Activated CD4-positive, alpha-beta T cell treated with anti-CD3 and anti-CD28 coated beads for 36 hours (primary cell): ENCODE data around the gene EDEM2. TPM values are rescaled to one million over a fixed set of nuclear protein-coding genes. Genes with fewer than 3 reads are reported as not detected.

Experiments
- ATAC-seq: fragments of 200-7000 bp; cut with Tn5 transposase; one replicate; pipeline ENCODE4 v1.10.0; 2021; ENCODE audit warnings: mild to moderate bottlenecking, moderate library complexity
- CTCF ChIA-PET: fragments of 350-600 bp; sonication (Branson Sonifier 250); formaldehyde crosslinking; loops from one replicate; lab custom pipeline; 2021; ENCODE audit warnings: antibody characterized with exemption; lab: Charles Lee
- POLR2A ChIA-PET: fragments of 350-600 bp; sonication (Branson Sonifier 250); formaldehyde crosslinking; loops from one replicate; lab custom pipeline; 2021; ENCODE audit warnings: antibody characterized with exemption, inconsistent platforms; lab: Charles Lee
- DNase-seq: peaks from one replicate; pipeline ENCODE4 v3.0.0-alpha.2; 2020
- H3K27ac Mint-ChIP-seq: one replicate; pipeline ENCODE4 v1.8.0; 2021; ENCODE audit warnings: mixed read lengths
- H3K27me3 Mint-ChIP-seq: one replicate; pipeline ENCODE4 v1.8.0; 2021; ENCODE audit warnings: mixed read lengths
- H3K36me3 Mint-ChIP-seq: one replicate; pipeline ENCODE4 v1.8.0; 2021; ENCODE audit warnings: low read depth, mixed read lengths
- H3K4me1 Mint-ChIP-seq: one replicate; pipeline ENCODE4 v1.8.0; 2021; ENCODE audit warnings: mixed read lengths
- H3K4me3 Mint-ChIP-seq: one replicate; pipeline ENCODE4 v1.8.0; 2021; ENCODE audit warnings: mild to moderate bottlenecking, moderate library complexity, mixed read lengths
- H3K9me3 Mint-ChIP-seq: one replicate; pipeline ENCODE4 v1.8.0; 2021; ENCODE audit warnings: low read depth, mixed read lengths
- intact Hi-C, 2 experiments: fragments of 100-400 bp; cut with DNase I in 1 of 2; cut with micrococcal nuclease in 1 of 2; formaldehyde crosslinking; loops; one replicate each; pipeline versions ENCODE4 v1.14.2 to v1.15.1; 2022 to 2024; cut with DNase I, micrococcal nuclease
- total RNA-seq, 2 experiments: library from RNA; stranded (reverse); gene quantifications; one replicate each; pipeline ENCODE4 v1.2.3, GENCODE V29; 2021

Gene EDEM2
- total RNA-seq, 2 experiments from 2014 or later = 16.5 to 18.2 TPM

DNA sequence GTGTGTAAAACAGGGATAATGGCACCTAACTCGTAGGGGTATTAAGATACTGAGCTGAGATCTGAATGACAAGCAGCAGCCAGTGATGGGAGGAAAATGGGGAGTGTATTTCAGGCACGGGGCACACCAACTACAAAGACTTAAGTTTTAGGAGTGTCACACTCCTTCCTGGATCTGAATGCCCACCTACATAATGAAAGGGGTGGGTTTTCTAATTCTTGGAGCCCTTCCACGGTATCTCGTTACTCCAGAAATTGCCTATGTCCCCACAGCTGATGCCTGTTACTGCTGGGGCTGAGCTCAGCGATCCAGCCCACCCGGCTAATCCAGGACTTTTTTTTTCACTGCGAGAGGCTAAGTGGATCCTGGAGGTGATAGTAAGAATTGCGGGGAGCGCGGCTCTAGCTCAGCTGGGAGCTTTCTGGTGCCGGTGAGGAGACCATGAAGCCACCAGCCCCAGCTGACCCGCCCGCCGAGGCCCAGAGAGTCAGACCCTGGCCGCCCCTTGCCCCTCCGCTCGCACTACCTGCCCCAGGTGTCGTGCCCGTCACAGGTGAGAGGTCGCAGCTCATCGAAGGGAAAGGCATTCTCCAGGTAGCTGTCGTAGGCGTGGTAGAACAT is 727 bp downstream of the EDEM2 start:
- intact Hi-C loops = loop anchor here (2.0 to 5.0 kb wide), 8 partner anchors 54 to 1034 kb away; partner anchors contain the start of genes CEP250 (in 1 of the 2), DYNLRB1 (in 1 of the 2), EIF2S2 (in 1 of the 2) and ERGIC3 (in 1 of the 2)
- peaks cover 32% of the 10 kb centered on the region for H3K4me1 Mint-ChIP-seq
- ChIA-PET POLR2A (interaction anchor here (1.6 kb wide), 1 partner anchor 53 kb away, joined by 4 read pairs; no protein-coding TSS in a partner anchor), CTCF (interaction anchor here (0.6 to 3.6 kb wide), 16 partner anchors 9 to 473 kb away, joined by 3 to 19 read pairs (median 4); partner anchors contain the start of genes EIF6 and GGT7)
- H3K4me3 Mint-ChIP-seq = peak overlapping the region; percentile 97
- H3K27ac Mint-ChIP-seq = peak overlapping the region; percentile 95
- H3K27me3 Mint-ChIP-seq = no peaks in the 10 kb centered on the region
- no peaks in the 10 kb centered on the region for H3K9me3 Mint-ChIP-seq
- H3K36me3 Mint-ChIP-seq = peaks cover 15% of the 10 kb centered on the region
- ATAC-seq (peak; percentile 21), DNase-seq (peak; percentile 55)

DNA sequence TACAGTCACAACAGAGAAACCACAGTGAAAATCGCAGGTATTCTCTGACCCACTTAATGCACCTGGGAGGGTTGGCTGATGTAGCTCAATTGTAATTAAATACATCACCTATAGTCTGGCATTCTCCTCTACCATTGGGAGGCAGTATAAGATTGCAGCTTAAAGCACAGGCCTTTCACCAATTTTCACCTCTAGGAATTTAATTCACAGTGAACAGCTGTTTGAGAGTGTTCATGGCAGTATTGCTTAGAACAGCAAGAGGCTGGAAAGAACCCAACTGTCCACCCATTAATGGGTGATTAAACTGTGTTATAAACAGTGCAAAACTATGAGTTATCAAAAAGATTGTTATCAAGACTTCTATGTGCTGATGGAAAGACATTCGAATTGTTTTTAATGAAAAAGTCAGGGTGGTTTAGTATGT is 2.0 kb downstream of the EDEM2 start:
- H3K9me3 Mint-ChIP-seq = no peaks in the 10 kb centered on the region

DNA sequence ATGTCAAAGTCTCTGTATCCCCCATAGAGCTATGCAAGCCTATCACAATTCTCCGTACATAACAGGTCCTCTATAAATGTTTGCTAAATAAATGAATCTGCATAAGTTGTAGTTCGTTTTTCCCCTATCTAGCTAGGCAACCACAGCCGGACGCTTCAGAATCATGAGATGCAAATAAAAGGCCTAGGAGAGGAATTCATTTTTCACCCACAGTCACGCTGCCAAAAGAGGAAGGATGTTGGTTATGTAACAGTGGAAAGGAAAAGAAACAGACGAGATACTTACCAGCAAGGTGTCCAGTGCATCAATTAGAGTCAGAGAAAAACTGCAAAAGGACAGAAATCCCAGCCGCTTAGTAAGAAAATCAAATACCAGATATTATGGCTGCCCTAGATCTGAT is 2.4 kb downstream of the EDEM2 start:
- Mint-ChIP-seq H3K36me3 (peaks cover 23% of the 10 kb centered on the region), H3K27ac (no peak overlapping the region)
- POLR2A ChIA-PET = interaction anchor here (0.6 to 0.7 kb wide), 2 partner anchors 121 to 353 kb away, joined by 4 read pairs; no protein-coding TSS in a partner anchor

More for the DNA sequence above, 2.0 kb downstream of the EDEM2 start:
- peak; percentile 28 for ATAC-seq
- POLR2A ChIA-PET = interaction anchor here (0.6 to 0.7 kb wide), 2 partner anchors 121 to 353 kb away, joined by 4 read pairs; no protein-coding TSS in a partner anchor
- Mint-ChIP-seq H3K4me3 (peak overlapping the region; percentile 22), H3K36me3 (peaks cover 23% of the 10 kb centered on the region), H3K27ac (peak overlapping the region; percentile 28), H3K27me3 (no peaks in the 10 kb centered on the region), H3K4me1 (peaks cover 34% of the 10 kb centered on the region)
- no peak for DNase-seq
- CTCF ChIA-PET = interaction anchor here (0.5 to 3.6 kb wide), 12 partner anchors 10 to 319 kb away, joined by 3 to 19 read pairs (median 4); no protein-coding TSS in a partner anchor
- intact Hi-C loops = loop anchor here (1.0 to 5.0 kb wide), 5 partner anchors 63 to 1033 kb away; partner anchors contain the start of genes EIF2S2 (in 1 of the 2), ERGIC3 (in 1 of the 2) and MMP24OS (in 1 of the 2)

DNA sequence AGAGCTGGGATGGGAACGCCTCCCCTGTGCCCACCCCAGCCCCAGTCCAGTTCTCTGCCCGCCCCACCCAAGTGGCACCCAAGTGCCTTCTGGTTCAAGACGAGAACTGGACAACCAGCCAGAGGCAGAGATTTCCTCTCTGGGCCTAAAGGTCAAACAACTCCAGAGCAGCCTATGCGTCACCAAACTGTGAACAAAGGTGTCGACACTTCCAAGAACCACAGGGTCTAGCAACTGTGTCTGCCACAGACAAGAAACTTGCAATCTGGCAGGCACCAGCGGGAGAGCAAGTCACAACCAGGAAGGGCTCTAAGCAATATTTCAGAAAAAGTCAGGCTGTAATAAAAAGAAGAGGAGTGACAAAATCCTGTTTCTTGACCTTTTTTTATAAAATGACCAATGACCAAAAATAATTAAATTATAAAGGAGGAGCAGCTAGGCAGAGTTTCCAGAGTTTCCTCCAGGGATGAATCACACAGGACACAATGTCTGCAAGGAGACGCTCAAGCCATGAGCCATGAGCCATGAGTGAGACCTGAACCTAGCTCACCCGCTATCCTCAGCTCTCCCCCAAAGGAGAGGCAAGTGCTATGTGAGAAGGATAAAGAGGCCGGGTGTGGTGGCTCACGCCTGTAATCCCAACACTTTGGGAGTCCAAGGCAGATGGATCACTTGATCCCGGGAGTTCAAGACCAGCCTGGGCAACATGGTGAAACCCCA is 11.1 kb downstream of the EDEM2 start:
- POLR2A ChIA-PET = no interaction called here
- H3K9me3 Mint-ChIP-seq = no peaks in the 10 kb centered on the region
- intact Hi-C loops = no loop called here

More for the DNA sequence above, 2.4 kb downstream of the EDEM2 start:
- H3K9me3 Mint-ChIP-seq = no peaks in the 10 kb centered on the region
- no peak for ATAC-seq
- no peak overlapping the region for H3K4me3 Mint-ChIP-seq
- DNase-seq = no peak
- CTCF ChIA-PET = interaction anchor here (0.5 to 3.6 kb wide), 13 partner anchors 10 to 319 kb away, joined by 3 to 19 read pairs (median 4); no protein-coding TSS in a partner anchor
- H3K27me3 Mint-ChIP-seq = no peaks in the 10 kb centered on the region
- intact Hi-C loops = loop anchor here (1.0 to 5.0 kb wide), 5 partner anchors 64 to 1032 kb away; partner anchors contain the start of genes EIF2S2 (in 1 of the 2), ERGIC3 (in 1 of the 2) and MMP24OS (in 1 of the 2)
- peaks cover 32% of the 10 kb centered on the region for H3K4me1 Mint-ChIP-seq

DNA sequence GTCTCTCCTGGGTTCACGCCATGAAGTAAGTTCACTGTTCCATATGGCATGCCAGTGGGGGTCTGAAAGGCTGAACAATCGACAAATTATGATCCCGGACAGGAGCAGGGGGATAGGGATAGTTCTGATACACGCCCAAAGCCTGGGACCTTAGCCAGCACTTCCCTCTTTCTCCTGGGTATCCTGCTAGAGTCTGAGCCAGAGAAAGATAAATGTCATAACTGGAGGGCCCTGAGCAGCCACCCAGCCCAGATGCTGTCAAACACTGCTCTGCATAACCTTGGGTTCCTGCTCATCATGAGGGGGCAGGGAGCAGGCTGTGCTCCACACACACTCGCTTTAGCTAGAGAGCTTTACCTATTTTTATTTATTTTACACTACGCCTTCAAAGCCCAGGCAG is 12.3 kb downstream of the EDEM2 start:
- H3K9me3 Mint-ChIP-seq = no peaks in the 10 kb centered on the region
- no peak overlapping the region for H3K27ac Mint-ChIP-seq
- no peaks in the 10 kb centered on the region for H3K4me1 Mint-ChIP-seq
- no peak for ATAC-seq
- peaks cover 31% of the 10 kb centered on the region for H3K36me3 Mint-ChIP-seq
- ChIA-PET CTCF (interaction anchor here (1.0 kb wide), 1 partner anchor 10 kb away, joined by 3 read pairs; no protein-coding TSS in a partner anchor), POLR2A (no interaction called here)
- no peaks in the 10 kb centered on the region for H3K27me3 Mint-ChIP-seq
- H3K4me3 Mint-ChIP-seq = no peak overlapping the region
- no peak for DNase-seq
- intact Hi-C loops = no loop called here

More for the DNA sequence above, 11.1 kb downstream of the EDEM2 start:
- CTCF ChIA-PET = no interaction called here
- H3K4me3 Mint-ChIP-seq = no peak overlapping the region
- H3K4me1 Mint-ChIP-seq = peaks cover 2% of the 10 kb centered on the region
- DNase-seq (no peak), ATAC-seq (no peak)
- H3K27ac Mint-ChIP-seq = no peak overlapping the region
- H3K36me3 Mint-ChIP-seq = peaks cover 34% of the 10 kb centered on the region
- H3K27me3 Mint-ChIP-seq = no peaks in the 10 kb centered on the region

DNA sequence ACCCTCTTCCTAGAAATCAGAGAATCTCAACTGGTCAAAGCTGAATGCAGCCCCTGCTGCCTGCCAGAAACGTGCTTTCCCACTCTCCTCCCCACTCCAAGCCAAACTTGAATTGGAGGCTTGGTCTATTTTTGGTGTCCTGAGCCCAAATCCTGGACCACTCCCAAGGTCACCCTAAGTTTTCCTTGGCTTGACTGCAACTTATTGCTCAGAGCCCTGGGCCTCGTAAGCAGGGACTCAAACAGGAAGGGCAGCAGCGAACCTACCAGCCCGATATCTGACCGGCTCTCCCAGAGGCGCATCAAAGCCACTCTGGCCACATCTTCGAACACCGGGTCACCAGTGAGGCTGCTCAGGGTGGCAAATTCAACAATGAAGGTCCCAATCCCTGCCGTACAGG is 12.7 kb downstream of the EDEM2 start:
- ATAC-seq (no peak), DNase-seq (no peak)
- H3K4me3 Mint-ChIP-seq = no peak overlapping the region
- peaks cover 31% of the 10 kb centered on the region for H3K36me3 Mint-ChIP-seq
- ChIA-PET CTCF (interaction anchor here (1.0 to 2.4 kb wide), 2 partner anchors 10 to 39 kb away, joined by 3 to 7 read pairs; no protein-coding TSS in a partner anchor), POLR2A (interaction anchor here (0.6 kb wide), 1 partner anchor 1116 kb away, joined by 4 read pairs; no protein-coding TSS in a partner anchor)
- no peaks in the 10 kb centered on the region for H3K9me3 Mint-ChIP-seq
- intact Hi-C loops = no loop called here
- no peaks in the 10 kb centered on the region for H3K27me3 Mint-ChIP-seq
- H3K27ac Mint-ChIP-seq = no peak overlapping the region
- H3K4me1 Mint-ChIP-seq = peaks cover 1% of the 10 kb centered on the region

DNA sequence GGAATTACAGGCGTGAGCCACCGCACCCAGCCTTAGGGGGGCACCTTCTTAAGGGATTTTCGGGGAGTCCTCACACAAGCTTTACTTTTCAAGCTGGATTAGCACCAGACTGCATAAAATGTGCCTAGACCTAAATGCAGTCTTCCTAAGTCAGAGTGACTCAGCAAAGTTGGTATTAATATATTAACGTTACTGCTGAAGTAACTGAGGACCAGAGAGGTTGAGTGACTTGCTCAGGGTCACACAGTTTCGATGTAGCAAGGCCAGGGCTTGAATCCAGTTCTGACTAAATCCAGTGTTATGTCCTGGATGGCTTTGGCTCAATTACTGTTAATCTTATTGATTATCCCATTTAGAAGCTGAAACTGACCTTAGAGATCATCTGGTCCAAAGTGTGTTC is 13.4 kb downstream of the EDEM2 start:
- Mint-ChIP-seq H3K36me3 (peaks cover 31% of the 10 kb centered on the region), H3K9me3 (no peaks in the 10 kb centered on the region), H3K4me3 (no peak overlapping the region), H3K27ac (peak overlapping the region; percentile 19), H3K27me3 (no peaks in the 10 kb centered on the region), H3K4me1 (peaks cover 1% of the 10 kb centered on the region)
- intact Hi-C loops = no loop called here
- ChIA-PET POLR2A (interaction anchor here (0.6 to 0.7 kb wide), 2 partner anchors 659 to 1116 kb away, joined by 4 read pairs; no protein-coding TSS in a partner anchor), CTCF (interaction anchor here (2.4 kb wide), 1 partner anchor 38 kb away, joined by 7 read pairs; no protein-coding TSS in a partner anchor)
- DNase-seq (no peak), ATAC-seq (no peak)

DNA sequence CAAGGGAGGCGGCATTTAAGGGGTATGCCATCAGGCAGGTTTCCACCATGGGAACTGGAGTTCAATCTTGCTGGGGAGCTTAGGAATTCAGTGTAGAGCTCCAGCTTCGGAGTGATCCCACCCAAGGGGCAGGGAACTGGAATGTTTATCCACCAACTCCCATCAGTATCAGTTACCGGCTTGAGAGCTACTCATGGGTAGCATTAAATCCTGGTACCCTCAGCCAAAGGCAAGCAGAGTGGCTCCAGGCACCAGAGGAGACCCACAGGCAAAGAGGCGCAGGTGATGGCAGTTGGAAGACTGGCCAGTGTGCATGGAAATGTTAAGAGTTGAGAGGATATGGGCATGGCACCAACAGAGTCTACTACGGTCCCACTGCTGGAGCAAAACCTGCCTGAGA is 14.1 kb downstream of the EDEM2 start:
- intact Hi-C loops = no loop called here
- H3K27ac Mint-ChIP-seq = no peak overlapping the region

DNA sequence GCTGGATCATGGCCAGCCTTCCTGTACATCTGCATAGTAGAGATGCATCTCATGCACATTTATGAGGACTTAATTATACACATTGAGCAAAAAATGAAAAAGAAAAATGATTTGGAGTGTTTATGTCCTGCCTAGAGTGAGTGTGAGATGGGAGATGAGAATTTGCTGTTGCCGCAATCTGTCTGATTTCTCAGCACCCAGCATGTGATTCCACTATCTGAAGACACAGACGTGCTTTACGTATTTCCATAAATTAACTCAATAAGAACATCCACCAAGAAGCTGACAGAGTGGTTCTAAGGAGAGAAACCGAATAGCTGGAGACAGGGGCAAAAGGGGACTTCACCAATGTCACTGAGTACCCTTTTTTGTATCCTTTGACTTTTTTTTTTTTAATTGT is 15.2 kb downstream of the EDEM2 start:
- ChIA-PET POLR2A (no interaction called here), CTCF (interaction anchor here (2.4 kb wide), 1 partner anchor 36 kb away, joined by 7 read pairs; no protein-coding TSS in a partner anchor)
- no peak overlapping the region for H3K27ac Mint-ChIP-seq
- no peak for DNase-seq
- no peaks in the 10 kb centered on the region for H3K27me3 Mint-ChIP-seq
- intact Hi-C loops = no loop called here
- peaks cover 1% of the 10 kb centered on the region for H3K4me1 Mint-ChIP-seq
- no peaks in the 10 kb centered on the region for H3K9me3 Mint-ChIP-seq
- no peak for ATAC-seq
- H3K36me3 Mint-ChIP-seq = peaks cover 25% of the 10 kb centered on the region
- H3K4me3 Mint-ChIP-seq = no peak overlapping the region

More for the DNA sequence above, 14.1 kb downstream of the EDEM2 start:
- no peaks in the 10 kb centered on the region for H3K9me3 Mint-ChIP-seq
- no peaks in the 10 kb centered on the region for H3K27me3 Mint-ChIP-seq
- POLR2A ChIA-PET = interaction anchor here (0.7 kb wide), 1 partner anchor 660 kb away, joined by 4 read pairs; no protein-coding TSS in a partner anchor
- DNase-seq = no peak
- peaks cover 28% of the 10 kb centered on the region for H3K36me3 Mint-ChIP-seq
- H3K4me1 Mint-ChIP-seq = peaks cover 1% of the 10 kb centered on the region
- CTCF ChIA-PET = interaction anchor here (0.6 to 2.4 kb wide), 2 partner anchors 11 to 37 kb away, joined by 3 to 7 read pairs; no protein-coding TSS in a partner anchor
- no peak overlapping the region for H3K4me3 Mint-ChIP-seq
- no peak for ATAC-seq

DNA sequence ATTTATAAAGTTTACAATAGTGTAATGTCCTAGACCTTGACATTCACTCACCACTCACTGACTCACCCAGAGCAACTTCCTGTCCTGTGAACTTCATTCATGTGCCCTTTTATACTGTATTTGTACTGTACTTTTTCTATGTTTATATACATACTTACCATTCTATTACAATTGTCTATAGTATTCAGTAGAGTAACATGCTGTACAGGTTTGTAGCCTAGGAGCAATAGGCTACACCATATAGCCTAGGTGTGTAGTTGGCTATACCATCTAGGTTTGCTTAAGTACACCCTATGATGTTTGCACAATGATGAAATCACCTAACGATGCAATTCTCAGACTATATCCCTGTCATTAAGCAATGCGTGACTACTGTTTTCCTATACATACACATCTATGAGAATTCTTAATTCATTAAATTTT is 17.5 kb downstream of the EDEM2 start:
- POLR2A ChIA-PET = interaction anchor here (0.6 kb wide), 1 partner anchor 325 kb away, joined by 8 read pairs; no protein-coding TSS in a partner anchor
- no peak overlapping the region for H3K4me3 Mint-ChIP-seq

More for the DNA sequence above, 17.5 kb downstream of the EDEM2 start:
- peaks cover 1% of the 10 kb centered on the region for H3K4me1 Mint-ChIP-seq
- no peaks in the 10 kb centered on the region for H3K27me3 Mint-ChIP-seq
- H3K27ac Mint-ChIP-seq = no peak overlapping the region
- CTCF ChIA-PET = no interaction called here
- DNase-seq (no peak), ATAC-seq (peak; percentile 69)
- peaks cover 33% of the 10 kb centered on the region for H3K36me3 Mint-ChIP-seq
- intact Hi-C loops = no loop called here
- H3K9me3 Mint-ChIP-seq = no peaks in the 10 kb centered on the region
